Hematopoietic multipotent progenitor cell (in vitro differentiated cells): ENCODE data around the gene ORMDL2. TPM values are rescaled to one million over a fixed set of nuclear protein-coding genes. Genes with fewer than 3 reads are reported as not detected.
"Not testable (repeated sequence)": the region's sequence is repeated elsewhere in the genome, so short reads cannot be mapped to it uniquely, and the experiment has no call there.

Experiments
- DNase-seq, 3 donors: peaks; one replicate each; pipeline ENCODE4 v3.0.0-alpha.2; 2011 to 2015; ENCODE audit warnings: low read depth in 2 of 3, low spot score in 2 of 3
- total RNA-seq: library from RNA; depleted of rRNA; stranded (reverse); fragments of >200 nt; gene quantifications from one replicate; pipeline ENCODE4 v1.2.3, GENCODE V29; 2012

Gene ORMDL2
- total RNA-seq, 1 donor = 14.8 TPM

GRCh38 chr12:55827806-55828205 lies 10.0 kb downstream of the ORMDL2 start:
- DNase-seq = no peak

GRCh38 chr12:55828357-55828756 lies 10.5 kb downstream of the ORMDL2 start:
- DNase-seq = no peak

- peak in 2 of 3 donors; percentile 56 to 63 for DNase-seq
Measured at GRCh38 chr12:55829967-55830600, 12.2 kb downstream of the ORMDL2 start.

- peak in 2 of 3 donors; percentile 78 to 84 for DNase-seq
Measured at GRCh38 chr12:55830601-55831446, 13.0 kb downstream of the ORMDL2 start.

- no peak for DNase-seq
Measured at GRCh38 chr12:55831447-55831815, 13.6 kb downstream of the ORMDL2 start.

- DNase-seq = no peak
Measured at GRCh38 chr12:55833056-55833455, 15.2 kb downstream of the ORMDL2 start.

- DNase-seq = not testable (repeated sequence)
Measured at GRCh38 chr12:55834400-55834799, 16.6 kb downstream of the ORMDL2 start.

- no peak for DNase-seq
Measured at GRCh38 chr12:55838361-55838760, 20.5 kb downstream of the ORMDL2 start.

- DNase-seq = no peak
Measured at GRCh38 chr12:55839345-55840140, 21.7 kb downstream of the ORMDL2 start.

GRCh38 chr12:55840581-55841351 lies 22.9 kb downstream of the ORMDL2 start:
- no peak for DNase-seq

GRCh38 chr12:55842681-55843429 lies 25.0 kb downstream of the ORMDL2 start, which contains the start of gene MMP19:
TSS of gene MMP19 (minus strand) at chr12:55842936. CDS start at chr12:55842830, 106 bp downstream.
- DNase-seq = no peak

- no peak for DNase-seq
Measured at GRCh38 chr12:55843431-55843830, 25.6 kb downstream of the ORMDL2 start.

- no peak for DNase-seq
Measured at GRCh38 chr12:55844961-55845360, 27.1 kb downstream of the ORMDL2 start.

- DNase-seq = no peak
Measured at GRCh38 chr12:55845361-55845760, 27.5 kb downstream of the ORMDL2 start.

GRCh38 chr12:55845785-55846496 lies 28.1 kb downstream of the ORMDL2 start:
- DNase-seq = no peak

GRCh38 chr12:55847033-55847432 lies 29.2 kb downstream of the ORMDL2 start:
- DNase-seq = peak in 2 of 3 donors; percentile 47 to 64

GRCh38 chr12:55847603-55848291 lies 29.9 kb downstream of the ORMDL2 start:
- DNase-seq = peak in 2 of 3 donors; percentile 45 to 62

GRCh38 chr12:55849616-55850343 lies 31.9 kb downstream of the ORMDL2 start:
- DNase-seq = no peak
